T47D (cell line): ENCODE measurements around the gene SP9.

ENCODE experiments used
- DNase-seq, 2 experiments: peaks; one replicate each; pipeline versions ENCODE4 v3.0.0 to v3.0.0-alpha.2; 2011 to 2012; ENCODE audit warnings: low read depth in 1 of 2, low spot score in 1 of 2
- JUND ChIP-seq: IDR thresholded peaks from 2 replicates; pipeline ENCODE4 v1.6.1; 2012; ENCODE audit warnings: low read depth
- in situ Hi-C: cut with HindIII; loops from 2 replicates; pipeline ENCODE4 v1.10.0; 2016; ENCODE audit warnings: low sequenced_read_pairs, low pct_unique_long_range_greater_than_20kb

Gene SP9

GRCh38 chr2:174334781-174335251 lies at the start of gene SP9:
Gene SP9 (plus strand): TSS chr2:174334954. CDS start chr2:174335093, 139 bp downstream.
- in situ Hi-C loops, result no loop called here
- no peak for TF ChIP-seq JUND
- no peak for DNase-seq

- in situ Hi-C loops, result no loop called here
- DNase-seq, result no peak
- no peak for TF ChIP-seq JUND
Measured at GRCh38 chr2:174286172-174286571, 48.6 kb upstream of the SP9 start.

- no peak for TF ChIP-seq JUND
- DNase-seq, result no peak
- in situ Hi-C loops, result no loop called here
Measured at GRCh38 chr2:174292908-174293307, 41.8 kb upstream of the SP9 start.

GRCh38 chr2:174300114-174300513 lies 34.6 kb upstream of the SP9 start:
- no peak for DNase-seq
- in situ Hi-C loops, result no loop called here

GRCh38 chr2:174312581-174313234 lies 22.0 kb upstream of the SP9 start:
- in situ Hi-C loops, result no loop called here
- no peak for TF ChIP-seq JUND
- DNase-seq, result no peak

More at GRCh38 chr2:174300114-174300513, 34.6 kb upstream of the SP9 start:
- no peak for TF ChIP-seq JUND

GRCh38 chr2:174322149-174322548 lies 12.6 kb upstream of the SP9 start:
- no peak for DNase-seq
- no peak for TF ChIP-seq JUND
- in situ Hi-C loops, result no loop called here

- DNase-seq, result no peak
- in situ Hi-C loops, result no loop called here
- no peak for TF ChIP-seq JUND
Measured at GRCh38 chr2:174322746-174323145, 12.0 kb upstream of the SP9 start.

- no peak for DNase-seq
- no peak for TF ChIP-seq JUND
- in situ Hi-C loops, result no loop called here
Measured at GRCh38 chr2:174324530-174324929, 10.2 kb upstream of the SP9 start.

- no peak for DNase-seq
- TF ChIP-seq JUND, result no peak
- in situ Hi-C loops, result no loop called here
Measured at GRCh38 chr2:174325373-174326160, 9.2 kb upstream of the SP9 start.

- in situ Hi-C loops, result no loop called here
- DNase-seq, result no peak
- no peak for TF ChIP-seq JUND
Measured at GRCh38 chr2:174326161-174327020, 8.4 kb upstream of the SP9 start.

GRCh38 chr2:174327021-174327840 lies 7.5 kb upstream of the SP9 start:
- no peak for DNase-seq
- in situ Hi-C loops, result no loop called here
- no peak for TF ChIP-seq JUND

- TF ChIP-seq JUND, result no peak
- in situ Hi-C loops, result no loop called here
- DNase-seq, result no peak
Measured at GRCh38 chr2:174327841-174328113, 7.0 kb upstream of the SP9 start.
